Measurements from ENCODE around the gene CCDC137. TPM values are rescaled to one million over a fixed set of nuclear protein-coding genes. Genes with fewer than 3 reads are reported as not detected.

The CCDC137 gene, protein sequence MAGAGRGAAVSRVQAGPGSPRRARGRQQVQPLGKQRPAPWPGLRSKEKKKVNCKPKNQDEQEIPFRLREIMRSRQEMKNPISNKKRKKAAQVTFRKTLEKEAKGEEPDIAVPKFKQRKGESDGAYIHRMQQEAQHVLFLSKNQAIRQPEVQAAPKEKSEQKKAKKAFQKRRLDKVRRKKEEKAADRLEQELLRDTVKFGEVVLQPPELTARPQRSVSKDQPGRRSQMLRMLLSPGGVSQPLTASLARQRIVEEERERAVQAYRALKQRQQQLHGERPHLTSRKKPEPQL
- 51.5 to 77.1 TPM (median 63.3 TPM) in 5 replicates for total RNA-seq (2022; extraction: Qiagen RNA extraction; ENCODE audit: low read depth)

DNA sequence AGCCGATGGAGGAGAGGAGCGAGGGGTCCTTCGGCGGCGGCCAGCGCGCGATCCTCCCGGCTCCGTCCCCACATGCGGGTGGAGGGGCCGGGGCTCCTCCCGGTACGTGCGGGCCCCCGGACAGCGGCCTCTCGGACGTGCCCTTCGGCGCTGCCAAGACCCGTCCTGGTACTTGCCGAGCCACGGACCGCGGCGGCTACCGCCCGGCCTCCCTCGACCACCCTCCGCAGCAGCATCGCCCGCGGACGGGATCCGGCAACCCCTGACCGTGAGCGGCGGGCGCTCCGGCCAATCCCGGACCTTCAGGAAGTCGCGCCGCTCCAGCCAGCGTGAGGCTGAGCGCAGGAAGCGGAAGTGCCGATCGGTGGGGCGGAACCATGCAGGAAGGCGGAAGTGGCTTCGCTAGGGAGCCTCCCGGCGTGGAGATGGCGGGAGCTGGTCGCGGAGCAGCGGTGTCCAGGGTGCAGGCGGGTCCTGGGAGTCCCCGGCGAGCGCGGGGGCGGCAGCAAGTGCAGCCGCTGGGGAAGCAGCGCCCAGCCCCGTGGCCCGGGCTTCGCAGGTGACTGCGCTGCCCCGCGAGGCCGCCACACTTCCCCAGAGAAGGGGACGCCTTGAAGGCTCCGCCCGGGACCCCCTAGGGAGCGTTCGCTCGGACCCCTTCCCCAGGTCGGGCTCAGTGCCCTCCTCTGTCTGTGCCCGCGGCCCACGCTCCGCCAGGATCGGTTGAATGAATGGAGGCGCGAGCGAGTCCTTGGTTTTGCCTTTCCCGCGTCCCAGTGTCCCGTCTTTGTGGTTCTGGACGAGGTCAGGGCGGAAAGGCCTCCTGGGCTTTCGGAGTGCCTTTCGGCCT, at the start of gene CCDC137, which contains the start of gene OXLD1:
Gene CCDC137, plus strand, starts transcription at position 396 of the 850 bp plus-strand sequence. Its CDS starts 30 bp downstream, at position 426.
Gene OXLD1, minus strand, starts transcription at position 264 of the 850 bp plus-strand sequence. Its CDS starts 28 bp downstream, at position 236.

DNA sequence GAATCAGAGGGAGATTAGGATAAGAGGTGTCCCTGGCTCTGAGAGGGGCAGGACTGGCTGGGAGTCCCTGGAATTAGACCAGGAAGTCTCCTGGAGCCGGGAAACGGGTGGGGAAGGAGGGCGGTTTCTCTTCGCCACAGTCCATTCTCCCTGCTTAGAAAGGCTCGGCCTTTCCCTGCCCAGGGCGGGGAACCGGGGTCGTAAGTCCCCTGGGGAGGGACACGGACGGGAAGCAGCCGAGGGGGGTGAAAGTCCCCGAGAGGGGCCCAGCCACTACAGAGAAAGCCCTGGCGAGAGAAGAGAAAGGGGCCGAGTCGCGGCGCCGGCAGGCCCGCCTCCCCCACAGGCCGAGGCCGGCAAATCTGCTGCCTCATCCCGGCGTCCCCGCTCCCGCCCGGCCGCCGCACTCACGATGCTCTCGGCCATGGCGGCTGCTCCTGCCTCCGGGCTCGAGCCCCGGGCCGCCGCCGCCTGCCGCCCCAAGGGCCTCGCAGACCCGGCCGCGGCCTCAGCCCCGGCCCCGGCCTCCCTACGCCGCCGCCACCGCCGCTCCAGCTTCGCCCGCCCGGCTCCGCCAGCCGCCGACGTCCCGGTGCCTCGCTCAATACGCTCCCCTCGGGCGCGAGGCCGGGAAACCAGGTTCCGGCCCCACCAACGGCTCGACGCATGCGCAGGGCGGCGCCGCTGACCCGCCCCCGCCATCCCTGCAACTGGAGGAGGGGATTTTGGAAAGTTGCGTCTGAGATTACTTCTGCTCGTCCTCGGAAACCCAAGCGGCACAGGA, 29.8 kb upstream of the CCDC137 start, which contains the start of the genes NPLOC4 and TSPAN10:
Gene NPLOC4, minus strand, starts transcription at position 608 of the 784 bp plus-strand sequence. Its CDS starts 182 bp downstream, at position 426.
Gene TSPAN10, plus strand, starts transcription at position 692 of the 784 bp plus-strand sequence. CDS start 5,217 bp downstream, outside the sequence.

DNA sequence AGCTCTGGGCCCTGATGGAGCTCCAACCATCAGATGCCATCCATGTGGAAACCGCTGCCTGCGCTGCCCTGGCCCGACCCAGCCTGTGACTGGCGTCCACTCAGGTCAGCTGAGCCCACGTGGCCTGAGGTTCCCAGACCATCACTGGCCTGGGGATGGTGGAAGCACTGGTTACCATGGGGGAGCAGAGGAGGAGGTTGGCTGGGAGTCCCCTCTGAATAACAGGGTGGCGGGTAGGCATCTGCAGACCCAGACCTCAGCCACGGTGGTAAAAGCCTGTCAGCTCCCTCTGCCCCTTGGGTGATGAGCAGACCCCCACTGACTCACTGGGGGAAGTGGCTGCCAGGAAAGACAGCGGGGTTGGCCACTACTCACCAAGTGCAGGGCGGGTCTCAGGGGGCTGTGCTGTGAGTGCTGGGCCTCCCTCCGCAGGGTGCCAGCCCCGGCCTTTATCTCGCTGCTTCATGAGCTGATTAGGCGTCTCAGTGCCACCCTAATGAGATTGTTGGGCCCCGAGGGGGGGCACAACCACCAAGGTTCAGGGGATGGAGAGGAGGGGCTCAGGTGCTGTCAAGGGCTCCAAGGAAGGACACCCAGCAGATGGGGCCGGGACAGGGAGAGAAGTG, 10.3 kb upstream of the CCDC137 start, which contains the start of gene PDE6G:
Gene PDE6G, minus strand, starts transcription at position 425 of the 626 bp plus-strand sequence. CDS start 3,237 bp downstream, outside the sequence.

DNA sequence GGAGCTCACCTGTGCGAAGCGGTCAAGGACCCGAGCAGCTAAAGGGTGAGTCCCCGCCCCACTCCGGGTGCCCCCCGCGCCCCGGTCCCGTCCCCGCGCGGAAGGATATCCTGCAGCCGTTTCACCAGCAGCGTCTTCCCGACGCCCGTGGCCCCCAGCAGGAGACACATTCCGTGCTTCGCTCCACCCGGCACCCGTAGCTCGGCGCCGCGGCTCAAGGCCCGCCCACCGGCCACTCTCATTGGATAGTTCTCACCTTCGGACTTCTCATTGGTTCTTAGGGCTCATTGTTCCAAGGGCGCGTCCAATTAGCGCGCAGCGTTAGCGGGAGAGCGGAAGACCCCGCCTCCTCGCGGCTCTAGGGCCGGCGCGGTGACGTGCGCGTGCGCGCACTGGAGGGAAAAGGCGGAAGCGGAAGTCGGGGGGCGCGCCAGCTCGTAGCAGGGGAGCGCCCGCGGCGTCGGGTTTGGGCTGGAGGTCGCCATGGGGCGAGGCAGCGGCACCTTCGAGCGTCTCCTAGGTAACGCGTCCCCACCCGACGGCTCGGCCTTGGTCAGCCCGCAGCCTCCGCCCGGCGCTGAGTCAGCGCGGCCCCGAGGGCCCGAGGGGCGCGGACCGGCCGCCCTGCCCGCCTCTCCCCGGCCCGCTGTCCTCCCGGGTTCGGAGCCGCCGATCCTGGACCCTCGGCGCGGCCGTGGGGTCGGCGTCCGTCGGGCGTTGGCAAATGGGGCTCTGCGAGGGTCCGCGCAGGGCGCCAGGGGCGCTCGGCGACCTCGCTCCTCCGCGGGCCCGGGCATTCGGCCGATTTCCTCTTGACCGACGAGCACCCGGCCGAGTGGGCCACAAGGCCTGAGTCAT, 17.3 kb downstream of the CCDC137 start, which contains the start of the genes ARL16 and HGS:
Gene ARL16, minus strand, starts transcription at position 214 of the 858 bp plus-strand sequence. Its CDS starts 44 bp downstream, at position 170.
Gene HGS, plus strand, starts transcription at position 428 of the 858 bp plus-strand sequence. Its CDS starts 56 bp downstream, at position 484.

DNA sequence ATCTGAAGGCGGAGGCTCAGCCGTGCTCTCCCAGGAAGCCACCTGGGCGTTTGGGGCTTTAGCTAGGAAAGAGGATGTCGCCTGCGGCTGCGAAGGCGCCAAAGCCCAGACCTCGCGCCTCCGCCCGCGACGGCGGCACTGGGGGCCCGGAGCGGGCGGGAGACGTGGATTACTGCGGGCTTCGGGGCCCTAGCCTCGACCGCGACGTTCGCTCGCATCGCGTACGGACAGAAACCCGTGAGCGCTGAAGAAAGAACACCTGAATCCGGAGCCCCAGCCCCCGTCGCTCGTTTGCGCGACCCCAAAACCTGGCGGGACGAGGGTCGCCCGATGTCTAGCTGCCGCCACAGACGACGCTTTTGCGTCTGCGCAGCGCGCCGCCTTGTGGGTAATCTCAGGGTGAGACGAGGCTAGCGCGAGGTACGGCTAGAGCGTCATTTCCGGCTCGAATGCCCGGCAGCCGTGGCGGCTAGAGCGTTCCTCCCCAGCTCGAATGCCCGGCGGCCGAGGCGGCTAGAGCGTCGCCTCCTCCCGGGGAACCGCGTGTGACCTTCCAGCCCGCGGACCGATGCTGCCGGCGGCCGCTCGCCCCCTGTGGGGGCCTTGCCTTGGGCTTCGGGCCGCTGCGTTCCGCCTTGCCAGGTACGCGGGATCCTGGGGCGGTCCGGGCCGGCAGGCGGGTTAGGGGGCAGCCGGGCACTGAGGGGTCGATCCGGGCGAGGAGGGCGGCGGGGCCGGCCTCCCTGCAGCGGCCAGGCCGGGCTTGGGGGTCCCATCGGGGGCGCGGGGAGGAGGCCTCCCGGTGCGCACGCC, 36.6 kb downstream of the CCDC137 start, which contains the start of gene MRPL12:
Gene MRPL12, plus strand, starts transcription at position 434 of the 813 bp plus-strand sequence. Its CDS starts 135 bp downstream, at position 569.

DNA sequence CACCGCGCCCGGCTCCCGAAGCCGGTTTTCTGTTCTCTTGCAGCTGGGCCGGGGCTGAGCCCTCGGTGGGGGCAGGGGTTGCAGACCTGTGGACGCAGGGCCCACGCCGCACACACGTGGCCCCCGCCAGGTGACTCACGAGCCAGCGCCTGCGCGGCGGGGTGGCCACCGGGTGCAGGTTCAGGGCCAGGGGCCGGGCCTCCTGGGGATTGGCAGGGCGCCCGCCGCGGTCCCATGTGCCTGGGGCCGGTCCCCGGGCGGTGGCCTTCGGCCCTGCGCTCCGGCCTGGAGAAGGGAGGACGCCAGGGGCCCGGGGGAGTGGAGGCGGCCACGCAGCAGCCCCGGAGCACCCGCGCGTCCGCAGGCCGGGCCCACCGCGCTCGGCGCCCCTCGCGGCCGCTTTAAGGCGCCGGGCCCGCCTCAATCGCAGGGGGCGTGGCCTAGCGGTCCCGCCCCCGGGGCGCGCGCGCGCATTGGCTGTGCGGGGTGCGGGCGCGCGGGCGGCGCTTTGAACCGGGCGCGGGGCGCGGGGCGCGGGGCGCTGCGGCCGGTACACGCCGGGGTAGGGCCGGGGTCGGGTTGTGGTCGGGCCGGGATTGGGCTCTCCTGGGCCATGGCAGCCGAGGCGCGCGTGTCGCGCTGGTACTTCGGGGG, 45.4 kb downstream of the CCDC137 start, which contains the start of gene SLC25A10:
Gene SLC25A10, plus strand, starts transcription at position 471 of the 654 bp plus-strand sequence. Its CDS starts 143 bp downstream, at position 614.

Other genes with a start within 250 kb of the CCDC137 start
- 4,976 to 5,867 TPM (median 5,373 TPM) in 5 replicates for gene ACTG1, start 153.9 kb upstream of the CCDC137 start, total RNA-seq (2022; extraction: Qiagen RNA extraction; ENCODE audit: low read depth)
- gene FSCN2, start 138.4 kb upstream of the CCDC137 start, total RNA-seq (2022; extraction: Qiagen RNA extraction; ENCODE audit: low read depth) = 0.27 to 2.0 TPM (median 1.3 TPM) in 5 replicates
- gene FAAP100, start 114.4 kb upstream of the CCDC137 start, total RNA-seq (2022; extraction: Qiagen RNA extraction; ENCODE audit: low read depth) = 11.3 to 31.5 TPM (median 21.7 TPM) in 5 replicates
- gene NPLOC4, start 29.6 kb upstream of the CCDC137 start, total RNA-seq (2022; extraction: Qiagen RNA extraction; ENCODE audit: low read depth) = 80.3 to 105 TPM (median 101 TPM) in 5 replicates
- 2.5 to 6.8 TPM (median 4.7 TPM) in 5 replicates for gene TSPAN10, start 29.5 kb upstream of the CCDC137 start, total RNA-seq (2022; extraction: Qiagen RNA extraction; ENCODE audit: low read depth)
- 1.1 to 3.6 TPM (median 1.8 TPM) in 5 replicates for gene PDE6G, start 10.2 kb upstream of the CCDC137 start, total RNA-seq (2022; extraction: Qiagen RNA extraction; ENCODE audit: low read depth)
- gene OXLD1, start 132 bp upstream of the CCDC137 start, total RNA-seq (2022; extraction: Qiagen RNA extraction; ENCODE audit: low read depth) = 21.5 to 68.1 TPM (median 60.6 TPM) in 5 replicates
- 42.5 to 51.4 TPM (median 49.4 TPM) in 5 replicates for gene ARL16, start 17.1 kb downstream of the CCDC137 start, total RNA-seq (2022; extraction: Qiagen RNA extraction; ENCODE audit: low read depth)
- 133 to 232 TPM (median 219 TPM) in 5 replicates for gene HGS, start 17.3 kb downstream of the CCDC137 start, total RNA-seq (2022; extraction: Qiagen RNA extraction; ENCODE audit: low read depth)
- gene MRPL12, start 36.6 kb downstream of the CCDC137 start, total RNA-seq (2022; extraction: Qiagen RNA extraction; ENCODE audit: low read depth) = 187 to 318 TPM (median 295 TPM) in 5 replicates
- 20.2 to 48.4 TPM (median 42.0 TPM) in 5 replicates for gene SLC25A10, start 45.5 kb downstream of the CCDC137 start, total RNA-seq (2022; extraction: Qiagen RNA extraction; ENCODE audit: low read depth)
- 0.11 to 0.52 TPM (median 0.31 TPM) in 4 of 5 replicates, not detected in the other for gene GCGR, start 137.4 kb downstream of the CCDC137 start, total RNA-seq (2022; extraction: Qiagen RNA extraction; ENCODE audit: low read depth)
- gene MCRIP1, start 166.6 kb downstream of the CCDC137 start, total RNA-seq (2022; extraction: Qiagen RNA extraction; ENCODE audit: low read depth) = 70.3 to 110 TPM (median 93.6 TPM) in 5 replicates
- 0.15 TPM in 1 of 5 replicates, not detected in the others for gene PPP1R27, start 168.3 kb downstream of the CCDC137 start, total RNA-seq (2022; extraction: Qiagen RNA extraction; ENCODE audit: low read depth)
- 698 to 774 TPM (median 714 TPM) in 5 replicates for gene P4HB, start 193.8 kb downstream of the CCDC137 start, total RNA-seq (2022; extraction: Qiagen RNA extraction; ENCODE audit: low read depth)
- gene ARHGDIA, start 204.6 kb downstream of the CCDC137 start, total RNA-seq (2022; extraction: Qiagen RNA extraction; ENCODE audit: low read depth) = 606 to 641 TPM (median 628 TPM) in 5 replicates
- gene ALYREF, start 224.8 kb downstream of the CCDC137 start, total RNA-seq (2022; extraction: Qiagen RNA extraction; ENCODE audit: low read depth) = 164 to 260 TPM (median 251 TPM) in 5 replicates
- 168 to 294 TPM (median 269 TPM) in 5 replicates for gene ANAPC11, start 225.0 kb downstream of the CCDC137 start, total RNA-seq (2022; extraction: Qiagen RNA extraction; ENCODE audit: low read depth)
- 0.44 to 0.65 TPM (median 0.58 TPM) in 4 of 5 replicates, not detected in the other for gene NPB, start 235.5 kb downstream of the CCDC137 start, total RNA-seq (2022; extraction: Qiagen RNA extraction; ENCODE audit: low read depth)
- 14.4 to 18.1 TPM (median 16.1 TPM) in 5 replicates for gene PCYT2, start 244.7 kb downstream of the CCDC137 start, total RNA-seq (2022; extraction: Qiagen RNA extraction; ENCODE audit: low read depth)